GM23338 (cell line): ENCODE data around the gene SHISA8. TPM values are rescaled to one million over a fixed set of nuclear protein-coding genes. Genes with fewer than 3 reads are reported as not detected.

Experiments used
- ATAC-seq: fragments of 200-7000 bp; cut with Tn5 transposase; 3 replicates; pipeline ENCODE4 v1.9.1; 2020
- DNase-seq: peaks from one replicate; pipeline ENCODE4 v3.0.0-alpha.2; 2015; ENCODE audit warnings: low spot score
- H2AFZ ChIP-seq: fragments of 200-600 bp; sonication (generic); 2 replicates; pipeline ENCODE4 v1.8.0; 2016; ENCODE audit warnings: antibody characterized with exemption, mild to moderate bottlenecking, moderate library complexity
- H3F3A ChIP-seq: fragments of 200-600 bp; sonication (generic); replicated peaks from 2 replicates; pipeline ENCODE4 v1.8.0; 2017; ENCODE audit warnings: antibody characterized with exemption, mixed run types, low read depth
- H3K27ac ChIP-seq: fragments of 200-600 bp; sonication (generic); 2 replicates; pipeline ENCODE4 v1.6.1; 2016; ENCODE audit warnings: low read depth
- H3K27me3 ChIP-seq: fragments of 200-600 bp; sonication (generic); 2 replicates; pipeline ENCODE4 v1.8.0; 2016; ENCODE audit warnings: mild to moderate bottlenecking, mixed run types, moderate library complexity; ENCODE audit not compliant: insufficient read depth
- H3K36me3 ChIP-seq: fragments of 200-600 bp; sonication (generic); 2 replicates; pipeline ENCODE4 v1.8.0; 2016; ENCODE audit warnings: mild to moderate bottlenecking; ENCODE audit not compliant: insufficient read depth
- H3K4me1 ChIP-seq: fragments of 200-600 bp; sonication (generic); 2 replicates; pipeline ENCODE4 v1.8.0; 2016; ENCODE audit warnings: mild to moderate bottlenecking, moderate library complexity; ENCODE audit not compliant: insufficient read depth
- H3K4me2 ChIP-seq: fragments of 200-600 bp; sonication (generic); 2 replicates; pipeline ENCODE4 v1.7.1; 2017; ENCODE audit warnings: mixed run types
- H3K4me3 ChIP-seq: fragments of 200-600 bp; sonication (generic); 2 replicates; pipeline ENCODE4 v1.6.1; 2016; ENCODE audit warnings: mixed run types
- H3K79me2 ChIP-seq: fragments of 200-600 bp; sonication (generic); replicated peaks from 2 replicates; pipeline ENCODE4 v1.8.0; 2017; ENCODE audit warnings: mild to moderate bottlenecking; ENCODE audit not compliant: insufficient read depth
- H3K9me2 ChIP-seq: fragments of 200-600 bp; sonication (generic); 2 replicates; pipeline ENCODE4 v1.8.0; 2017; ENCODE audit not compliant: insufficient read depth
- H4K20me1 ChIP-seq: fragments of 200-600 bp; sonication (generic); replicated peaks from 2 replicates; pipeline ENCODE4 v1.8.0; 2017; ENCODE audit warnings: mild to moderate bottlenecking; ENCODE audit not compliant: insufficient read depth
- H3K27ac Mint-ChIP-seq: 2 replicates; pipeline ENCODE4 v1.8.0; 2020; ENCODE audit warnings: inconsistent platforms, mild to moderate bottlenecking, moderate library complexity, mixed read lengths
- H3K27me3 Mint-ChIP-seq: 3 replicates; pipeline ENCODE4 v1.8.0; 2022; ENCODE audit warnings: low read depth, mild to moderate bottlenecking, moderate library complexity, mixed read lengths, inconsistent platforms; ENCODE audit not compliant: insufficient read depth, poor library complexity
- H3K36me3 Mint-ChIP-seq: 3 replicates; pipeline ENCODE4 v1.8.0; 2021; ENCODE audit warnings: low read depth, mild to moderate bottlenecking, inconsistent platforms, moderate library complexity, mixed read lengths
- H3K4me1 Mint-ChIP-seq: 3 replicates; pipeline ENCODE4 v1.8.0; 2020; ENCODE audit warnings: mild to moderate bottlenecking, inconsistent platforms, mixed read lengths
- H3K4me3 Mint-ChIP-seq: 3 replicates; pipeline ENCODE4 v1.8.0; 2021; ENCODE audit warnings: moderate library complexity, mild to moderate bottlenecking, inconsistent platforms, mixed read lengths
- H3K9me3 Mint-ChIP-seq: 3 replicates; pipeline ENCODE4 v1.8.0; 2020; ENCODE audit warnings: moderate library complexity, mild to moderate bottlenecking, inconsistent platforms, mixed read lengths
- EZH2phosphoT487 ChIP-seq: fragments of 200-600 bp; sonication (generic); IDR thresholded peaks from one replicate; pipeline ENCODE4 v1.8.1; 2018; ENCODE audit warnings: antibody characterized with exemption; ENCODE audit not compliant: unreplicated experiment
- JUNB ChIP-seq: IDR thresholded peaks from one replicate; pipeline ENCODE4 v1.6.1; 2016; ENCODE audit warnings: antibody characterized with exemption; ENCODE audit not compliant: unreplicated experiment
- NANOG ChIP-seq: IDR thresholded peaks from 2 replicates; pipeline ENCODE4 v1.6.1; 2016; ENCODE audit warnings: antibody characterized with exemption, borderline replicate concordance
- POLR2AphosphoS5 ChIP-seq: IDR thresholded peaks from 2 replicates; pipeline ENCODE4 v1.6.1; 2016; ENCODE audit warnings: antibody characterized with exemption, low read depth
- STAT1 ChIP-seq: IDR thresholded peaks from one replicate; pipeline ENCODE4 v1.6.1; 2016; ENCODE audit warnings: antibody characterized with exemption; ENCODE audit not compliant: unreplicated experiment
- ZNF114 ChIP-seq: fragments of 250-450 bp; sonication (Bioruptor Pico); IDR thresholded peaks from 2 replicates; pipeline ENCODE4 v1.5.0; 2020; ENCODE audit warnings: mild to moderate bottlenecking, moderate library complexity
- ZNF331 ChIP-seq: fragments of 250-450 bp; sonication (Bioruptor Pico); IDR thresholded peaks from 2 replicates; pipeline ENCODE4 v1.5.0; 2020; ENCODE audit warnings: low read depth, mild to moderate bottlenecking, moderate library complexity
- polyA plus RNA-seq: library from polyadenylated mRNA; unstranded; fragments of >200 nt; fragmentation: Nextera tagmentation; extraction: Ambion mirVana; gene quantifications from 2 replicates; pipeline ENCODE4 v1.2.1, GENCODE V29; 2016
- total RNA-seq: library from RNA; depleted of rRNA; stranded (reverse); fragments of >200 nt; shearing (Covaris generic); gene quantifications from 2 replicates; pipeline ENCODE4 v1.2.3, GENCODE V29; 2014
- TF ChIP-seq, protein P1 (sequence below): fragments of 250-450 bp; sonication (Bioruptor Pico); IDR thresholded peaks from 2 replicates; pipeline ENCODE4 v1.5.0; 2020; ENCODE audit warnings: mild to moderate bottlenecking, moderate library complexity
- TF ChIP-seq, protein P2 (sequence below), 2 experiments: fragments of 200-600 bp in 1 of 2; sonication (generic) in 1 of 2; conservative IDR thresholded peaks; 2 replicates each; pipeline versions ENCODE4 v1.5.1 to v1.6.1; 2016 to 2017; ENCODE audit warnings: antibody characterized with exemption in 2 of 2, low read depth in 2 of 2, mild to moderate bottlenecking in 2 of 2, moderate library complexity in 1 of 2

SHISA8 gene
- total and polyA plus RNA-seq, 2 experiments from 2014 or later = 5.1 TPM; not detected in 1

DNA sequence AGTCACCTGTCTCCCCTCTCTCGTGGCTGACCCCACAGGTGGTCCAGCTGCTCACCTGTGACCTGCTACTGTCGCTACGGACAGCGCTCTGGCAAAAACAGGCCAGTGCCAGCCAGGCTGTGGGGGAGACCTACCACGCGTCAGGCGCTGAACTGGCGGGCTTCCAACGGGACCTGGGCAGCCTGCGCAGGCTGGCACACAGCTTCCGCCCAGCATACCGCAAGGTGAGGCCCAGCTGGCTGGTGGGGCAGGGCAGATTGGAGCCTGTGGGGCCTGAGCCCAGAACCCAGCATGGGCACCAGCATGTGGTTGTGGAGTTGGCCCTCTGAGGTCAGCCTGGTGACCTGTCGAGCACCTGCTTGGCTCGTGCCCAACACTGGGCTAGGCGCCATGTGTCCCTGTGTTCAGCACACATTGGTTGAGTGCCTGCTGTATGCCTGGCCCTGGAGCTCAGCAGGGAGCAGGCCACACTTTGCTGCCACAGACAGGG, 11.9 kb downstream of the SHISA8 start:
- H3K9me2 ChIP-seq = no peaks in the 10 kb centered on the region
- Mint-ChIP-seq H3K27ac (no peak overlapping the region), H3K4me3 (no peak overlapping the region)

DNA sequence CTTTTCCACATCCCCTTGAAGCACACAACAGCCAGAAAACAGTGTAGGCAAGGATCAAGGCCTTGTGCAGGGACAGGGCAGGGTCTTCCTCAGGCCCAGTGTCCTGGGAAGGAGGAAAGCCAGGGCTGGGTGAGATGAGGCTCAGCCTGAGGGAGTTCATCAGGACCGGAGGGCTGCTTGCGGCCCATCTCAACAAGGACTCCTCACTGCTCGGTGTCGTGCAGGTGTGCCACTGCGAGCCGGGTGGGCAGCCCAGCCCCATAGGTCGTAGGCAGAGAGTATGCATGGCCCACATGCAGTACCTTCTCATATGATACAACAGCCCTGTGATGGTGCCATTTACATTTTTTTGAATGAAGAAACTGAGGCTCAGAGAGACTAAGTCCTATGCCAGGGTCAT, 12.9 kb downstream of the SHISA8 start:
- H3K27ac Mint-ChIP-seq = no peak overlapping the region
- peaks cover 16% of the 10 kb centered on the region for H3K27me3 Mint-ChIP-seq
- H3K36me3 Mint-ChIP-seq = peaks cover 62% of the 10 kb centered on the region
- H2AFZ ChIP-seq = no peak overlapping the region
- H3K27ac ChIP-seq = no peak overlapping the region
- no peaks in the 10 kb centered on the region for H3K9me2 ChIP-seq
- ATAC-seq (no peak), DNase-seq (no peak)
- no peaks in the 10 kb centered on the region for H3K4me1 ChIP-seq
- H3K36me3 ChIP-seq = peaks cover 23% of the 10 kb centered on the region
- H3K27me3 ChIP-seq = no peaks in the 10 kb centered on the region
- no peak overlapping the region for H3K4me3 Mint-ChIP-seq
- H3K4me3 ChIP-seq = no peak overlapping the region
- H3K9me3 Mint-ChIP-seq = no peaks in the 10 kb centered on the region
- peaks cover 1% of the 10 kb centered on the region; the same call in 1 of the 2 replicates for H3F3A ChIP-seq
- H3K79me2 ChIP-seq = no peaks in the 10 kb centered on the region
- no peaks in the 10 kb centered on the region for H3K4me1 Mint-ChIP-seq
- H4K20me1 ChIP-seq = peaks cover 11% of the 10 kb centered on the region
- H3K4me2 ChIP-seq = no peak overlapping the region
- TF ChIP-seq, protein P1, sequence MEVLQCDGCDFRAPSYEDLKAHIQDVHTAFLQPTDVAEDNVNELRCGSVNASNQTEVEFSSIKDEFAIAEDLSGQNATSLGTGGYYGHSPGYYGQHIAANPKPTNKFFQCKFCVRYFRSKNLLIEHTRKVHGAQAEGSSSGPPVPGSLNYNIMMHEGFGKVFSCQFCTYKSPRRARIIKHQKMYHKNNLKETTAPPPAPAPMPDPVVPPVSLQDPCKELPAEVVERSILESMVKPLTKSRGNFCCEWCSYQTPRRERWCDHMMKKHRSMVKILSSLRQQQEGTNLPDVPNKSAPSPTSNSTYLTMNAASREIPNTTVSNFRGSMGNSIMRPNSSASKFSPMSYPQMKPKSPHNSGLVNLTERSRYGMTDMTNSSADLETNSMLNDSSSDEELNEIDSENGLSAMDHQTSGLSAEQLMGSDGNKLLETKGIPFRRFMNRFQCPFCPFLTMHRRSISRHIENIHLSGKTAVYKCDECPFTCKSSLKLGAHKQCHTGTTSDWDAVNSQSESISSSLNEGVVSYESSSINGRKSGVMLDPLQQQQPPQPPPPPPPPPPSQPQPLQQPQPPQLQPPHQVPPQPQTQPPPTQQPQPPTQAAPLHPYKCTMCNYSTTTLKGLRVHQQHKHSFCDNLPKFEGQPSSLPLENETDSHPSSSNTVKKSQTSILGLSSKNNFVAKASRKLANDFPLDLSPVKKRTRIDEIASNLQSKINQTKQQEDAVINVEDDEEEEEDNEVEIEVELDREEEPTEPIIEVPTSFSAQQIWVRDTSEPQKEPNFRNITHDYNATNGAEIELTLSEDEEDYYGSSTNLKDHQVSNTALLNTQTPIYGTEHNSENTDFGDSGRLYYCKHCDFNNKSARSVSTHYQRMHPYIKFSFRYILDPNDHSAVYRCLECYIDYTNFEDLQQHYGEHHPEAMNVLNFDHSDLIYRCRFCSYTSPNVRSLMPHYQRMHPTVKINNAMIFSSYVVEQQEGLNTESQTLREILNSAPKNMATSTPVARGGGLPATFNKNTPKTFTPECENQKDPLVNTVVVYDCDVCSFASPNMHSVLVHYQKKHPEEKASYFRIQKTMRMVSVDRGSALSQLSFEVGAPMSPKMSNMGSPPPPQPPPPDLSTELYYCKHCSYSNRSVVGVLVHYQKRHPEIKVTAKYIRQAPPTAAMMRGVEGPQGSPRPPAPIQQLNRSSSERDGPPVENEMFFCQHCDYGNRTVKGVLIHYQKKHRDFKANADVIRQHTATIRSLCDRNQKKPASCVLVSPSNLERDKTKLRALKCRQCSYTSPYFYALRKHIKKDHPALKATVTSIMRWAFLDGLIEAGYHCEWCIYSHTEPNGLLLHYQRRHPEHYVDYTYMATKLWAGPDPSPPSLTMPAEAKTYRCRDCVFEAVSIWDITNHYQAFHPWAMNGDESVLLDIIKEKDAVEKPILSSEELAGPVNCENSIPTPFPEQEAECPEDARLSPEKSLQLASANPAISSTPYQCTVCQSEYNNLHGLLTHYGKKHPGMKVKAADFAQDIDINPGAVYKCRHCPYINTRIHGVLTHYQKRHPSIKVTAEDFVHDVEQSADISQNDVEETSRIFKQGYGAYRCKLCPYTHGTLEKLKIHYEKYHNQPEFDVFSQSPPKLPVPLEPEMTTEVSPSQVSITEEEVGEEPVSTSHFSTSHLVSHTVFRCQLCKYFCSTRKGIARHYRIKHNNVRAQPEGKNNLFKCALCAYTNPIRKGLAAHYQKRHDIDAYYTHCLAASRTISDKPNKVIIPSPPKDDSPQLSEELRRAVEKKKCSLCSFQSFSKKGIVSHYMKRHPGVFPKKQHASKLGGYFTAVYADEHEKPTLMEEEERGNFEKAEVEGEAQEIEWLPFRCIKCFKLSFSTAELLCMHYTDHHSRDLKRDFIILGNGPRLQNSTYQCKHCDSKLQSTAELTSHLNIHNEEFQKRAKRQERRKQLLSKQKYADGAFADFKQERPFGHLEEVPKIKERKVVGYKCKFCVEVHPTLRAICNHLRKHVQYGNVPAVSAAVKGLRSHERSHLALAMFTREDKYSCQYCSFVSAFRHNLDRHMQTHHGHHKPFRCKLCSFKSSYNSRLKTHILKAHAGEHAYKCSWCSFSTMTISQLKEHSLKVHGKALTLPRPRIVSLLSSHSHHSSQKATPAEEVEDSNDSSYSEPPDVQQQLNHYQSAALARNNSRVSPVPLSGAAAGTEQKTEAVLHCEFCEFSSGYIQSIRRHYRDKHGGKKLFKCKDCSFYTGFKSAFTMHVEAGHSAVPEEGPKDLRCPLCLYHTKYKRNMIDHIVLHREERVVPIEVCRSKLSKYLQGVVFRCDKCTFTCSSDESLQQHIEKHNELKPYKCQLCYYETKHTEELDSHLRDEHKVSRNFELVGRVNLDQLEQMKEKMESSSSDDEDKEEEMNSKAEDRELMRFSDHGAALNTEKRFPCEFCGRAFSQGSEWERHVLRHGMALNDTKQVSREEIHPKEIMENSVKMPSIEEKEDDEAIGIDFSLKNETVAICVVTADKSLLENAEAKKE (CRISPR knock-in tag) = no peak
- TF ChIP-seq ZNF114 (CRISPR knock-in tag) (no peak), ZNF331 (CRISPR knock-in tag) (no peak), JUNB (no peak), EZH2phosphoT487 (no peak), NANOG (no peak), POLR2AphosphoS5 (no peak)

More for the DNA sequence above, 11.9 kb downstream of the SHISA8 start:
- Histone ChIP-seq H3K4me1 (peaks cover 7% of the 10 kb centered on the region; the same call in 1 of the 2 replicates), H3K79me2 (no peaks in the 10 kb centered on the region), H3K4me3 (no peak overlapping the region), H4K20me1 (peaks cover 12% of the 10 kb centered on the region), H3F3A (peaks cover 3% of the 10 kb centered on the region), H3K36me3 (peaks cover 14% of the 10 kb centered on the region), H3K27ac (no peak overlapping the region), H2AFZ (no peak overlapping the region), H3K27me3 (no peaks in the 10 kb centered on the region), H3K4me2 (no peak overlapping the region)
- Mint-ChIP-seq H3K4me1 (no peaks in the 10 kb centered on the region), H3K36me3 (peaks cover 54% of the 10 kb centered on the region), H3K9me3 (no peaks in the 10 kb centered on the region), H3K27me3 (peaks cover 19% of the 10 kb centered on the region)
- no peak for TF ChIP-seq JUNB
- no peak; the same call in 1 of the 2 replicates for TF ChIP-seq POLR2AphosphoS5
- TF ChIP-seq NANOG = no peak
- no peak for TF ChIP-seq EZH2phosphoT487
- TF ChIP-seq, protein P2, sequence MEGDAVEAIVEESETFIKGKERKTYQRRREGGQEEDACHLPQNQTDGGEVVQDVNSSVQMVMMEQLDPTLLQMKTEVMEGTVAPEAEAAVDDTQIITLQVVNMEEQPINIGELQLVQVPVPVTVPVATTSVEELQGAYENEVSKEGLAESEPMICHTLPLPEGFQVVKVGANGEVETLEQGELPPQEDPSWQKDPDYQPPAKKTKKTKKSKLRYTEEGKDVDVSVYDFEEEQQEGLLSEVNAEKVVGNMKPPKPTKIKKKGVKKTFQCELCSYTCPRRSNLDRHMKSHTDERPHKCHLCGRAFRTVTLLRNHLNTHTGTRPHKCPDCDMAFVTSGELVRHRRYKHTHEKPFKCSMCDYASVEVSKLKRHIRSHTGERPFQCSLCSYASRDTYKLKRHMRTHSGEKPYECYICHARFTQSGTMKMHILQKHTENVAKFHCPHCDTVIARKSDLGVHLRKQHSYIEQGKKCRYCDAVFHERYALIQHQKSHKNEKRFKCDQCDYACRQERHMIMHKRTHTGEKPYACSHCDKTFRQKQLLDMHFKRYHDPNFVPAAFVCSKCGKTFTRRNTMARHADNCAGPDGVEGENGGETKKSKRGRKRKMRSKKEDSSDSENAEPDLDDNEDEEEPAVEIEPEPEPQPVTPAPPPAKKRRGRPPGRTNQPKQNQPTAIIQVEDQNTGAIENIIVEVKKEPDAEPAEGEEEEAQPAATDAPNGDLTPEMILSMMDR (conservative IDR thresholded peaks at IDR 0.05; ENCODE audit: low read depth in 2 of 2) = no peak
- TF ChIP-seq STAT1 = no peak
- no peak for TF ChIP-seq ZNF114 (CRISPR knock-in tag)
- ATAC-seq = no peak
- no peak for DNase-seq
